Measurements from ENCODE around the gene GLIPR1L2. TPM values are rescaled to one million over a fixed set of nuclear protein-coding genes. Genes with fewer than 3 reads are reported as not detected.

GLIPR1L2 gene
- total RNA-seq, 1 experiment from 2014 or later: not detected

DNA sequence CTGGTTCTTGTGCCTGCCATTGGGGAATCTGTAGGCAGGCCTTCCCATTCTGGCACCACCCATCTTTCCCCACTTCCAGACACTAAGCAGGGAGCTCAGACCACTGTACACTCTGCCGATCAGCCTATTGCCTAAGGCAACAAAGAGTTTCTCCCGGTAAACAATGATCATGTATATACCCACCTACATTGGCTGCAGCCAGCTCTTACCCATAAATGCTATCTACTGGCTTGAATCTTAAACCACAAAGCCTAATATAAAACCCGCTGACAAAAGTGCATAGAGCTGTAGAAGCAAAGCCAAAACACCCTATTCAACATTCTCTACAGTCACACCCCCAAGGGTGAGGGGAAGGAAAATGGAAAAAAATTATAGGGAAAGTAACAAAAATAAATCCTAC is 68.9 kb downstream of the GLIPR1L2 start:
- ATAC-seq (no peak; the same call in 1 of the 2 replicates), DNase-seq (no peak)
- Histone ChIP-seq H3K4me3 (ENCODE audit: low read length) (no peak overlapping the region), H3K36me3 (ENCODE audit: low read depth, low read length) (no peaks in the 10 kb centered on the region), H3K27ac (ENCODE audit: low read length) (no peak overlapping the region), H3K27me3 (ENCODE audit: low read length) (no peaks in the 10 kb centered on the region), H4K20me1 (ENCODE audit: low read length) (no peaks in the 10 kb centered on the region), H2AFZ (ENCODE audit: low read length) (no peak overlapping the region), H3K9me3 (ENCODE audit: low read length) (peaks cover 14% of the 10 kb centered on the region), H3K4me1 (ENCODE audit: insufficient read depth, low read length) (peaks cover 11% of the 10 kb centered on the region), H3K9me2 (replicated peaks; ENCODE audit: low read length) (no peaks in the 10 kb centered on the region), H3F3A (ENCODE audit: low read length, unreplicated experiment) (no peaks in the 10 kb centered on the region), H3K4me2 (ENCODE audit: low read length) (0 out of 2 replicates have a peak overlapping the region, but pooled peaks have one; percentile 10), H3K79me2 (ENCODE audit: low read length) (no peaks in the 10 kb centered on the region), H3K9ac (ENCODE audit: low read length) (no peak overlapping the region)
- ChIA-PET POLR2A (ENCODE audit: unreplicated experiment) (no interaction called here), CTCF (no interaction called here)
- BruUV-seq (replicated peaks): no TSS peak
- TF ChIP-seq EZH2 (IDR thresholded peaks at IDR 0.05; ENCODE audit: low read length, unreplicated experiment): no peak
- no peak for TF ChIP-seq EZH2phosphoT487 (IDR thresholded peaks at IDR 0.05; ENCODE audit: borderline replicate concordance, low read length)
- no peak for TF ChIP-seq CTCF (conservative IDR thresholded peaks at IDR 0.05; ENCODE audit: low read depth, low read length)
- intact Hi-C loops (cut with micrococcal nuclease): no loop called here

- no peak for TF ChIP-seq EZH2 (IDR thresholded peaks at IDR 0.05; ENCODE audit: low read length, unreplicated experiment)
- TF ChIP-seq EZH2phosphoT487 (IDR thresholded peaks at IDR 0.05; ENCODE audit: borderline replicate concordance, low read length): no peak
- no peak for TF ChIP-seq CTCF (conservative IDR thresholded peaks at IDR 0.05; ENCODE audit: low read depth, low read length)
- H3F3A ChIP-seq (ENCODE audit: low read length, unreplicated experiment): no peaks in the 10 kb centered on the region
- H2AFZ ChIP-seq (ENCODE audit: low read length): no peak overlapping the region
- DNase-seq (peak; percentile 25), ATAC-seq (no peak)
- no peak overlapping the region for H3K4me3 ChIP-seq (ENCODE audit: low read length)
- 0 out of 2 replicates have a peak overlapping the region, but pooled peaks have one; percentile 10 for H3K4me2 ChIP-seq (ENCODE audit: low read length)
- no peaks in the 10 kb centered on the region for H3K27me3 ChIP-seq (ENCODE audit: low read length)
- no TSS peak for BruUV-seq (replicated peaks)
- no peak overlapping the region for H3K27ac ChIP-seq (ENCODE audit: low read length)
- no peaks in the 10 kb centered on the region for H3K79me2 ChIP-seq (ENCODE audit: low read length)
- CTCF ChIA-PET: no interaction called here
- H3K9me2 ChIP-seq (replicated peaks; ENCODE audit: low read length): no peaks in the 10 kb centered on the region
- peaks cover 11% of the 10 kb centered on the region for H3K4me1 ChIP-seq (ENCODE audit: insufficient read depth, low read length)
- intact Hi-C loops (cut with micrococcal nuclease): no loop called here
- no peaks in the 10 kb centered on the region for H4K20me1 ChIP-seq (ENCODE audit: low read length)
- no peaks in the 10 kb centered on the region for H3K36me3 ChIP-seq (ENCODE audit: low read depth, low read length)
- no peak overlapping the region for H3K9ac ChIP-seq (ENCODE audit: low read length)
- POLR2A ChIA-PET (ENCODE audit: unreplicated experiment): no interaction called here
- H3K9me3 ChIP-seq (ENCODE audit: low read length): peaks cover 14% of the 10 kb centered on the region
These were observed 69.3 kb downstream of the GLIPR1L2 start for GRCh38 chr12:75460204-75460603.

DNA sequence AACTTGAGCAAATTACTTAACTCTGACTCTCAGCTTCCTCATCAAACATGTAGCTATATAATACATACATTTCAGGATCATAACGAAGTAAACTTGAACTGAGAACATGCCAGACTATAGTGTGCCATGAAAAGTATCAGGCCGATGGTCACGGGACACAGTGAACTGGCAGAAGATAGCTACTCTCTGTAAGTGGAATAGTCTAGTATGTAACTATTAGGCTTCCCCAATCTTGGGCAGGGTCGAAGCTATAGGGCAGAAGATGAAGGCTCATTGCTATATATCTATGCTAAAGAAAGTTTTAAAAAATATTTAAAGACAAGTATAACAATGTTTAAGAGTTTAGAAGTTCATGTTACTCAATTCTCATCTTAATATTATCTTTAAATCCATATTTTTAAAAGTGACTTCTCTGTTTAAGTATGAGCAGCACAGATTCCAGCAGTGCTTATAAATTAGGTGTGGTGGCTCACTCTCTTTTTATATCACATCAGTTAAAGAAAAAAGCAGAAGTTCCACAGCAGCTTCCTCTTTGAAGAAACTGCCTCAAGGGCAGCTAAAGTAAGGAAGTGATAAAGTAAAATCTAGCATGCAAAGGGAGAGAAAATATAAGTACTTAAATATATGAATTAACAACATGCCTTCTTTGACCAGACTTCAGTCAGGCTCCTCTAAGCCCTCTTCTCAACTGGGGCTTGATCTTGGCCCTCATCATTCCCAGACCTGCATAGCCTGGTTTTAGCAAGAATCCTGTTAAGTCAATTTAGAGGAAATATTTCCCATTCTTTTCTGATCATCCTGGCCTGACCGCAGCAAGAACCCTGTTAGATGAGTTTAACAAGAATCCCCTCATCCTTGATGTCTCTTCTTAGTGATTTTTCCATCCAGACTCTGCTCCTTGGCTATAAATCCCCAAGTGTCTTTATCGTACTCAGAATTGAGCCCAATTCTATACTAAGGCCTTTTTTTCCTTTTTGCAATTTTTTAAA is 81.3 kb downstream of the GLIPR1L2 start:
- Histone ChIP-seq H2AFZ (ENCODE audit: low read length) (no peak overlapping the region), H3K9me2 (replicated peaks; ENCODE audit: low read length) (no peaks in the 10 kb centered on the region), H3K36me3 (ENCODE audit: low read depth, low read length) (no peaks in the 10 kb centered on the region), H3K4me1 (ENCODE audit: insufficient read depth, low read length) (no peaks in the 10 kb centered on the region), H3K4me3 (ENCODE audit: low read length) (no peak overlapping the region), H3K79me2 (ENCODE audit: low read length) (no peaks in the 10 kb centered on the region), H3K27me3 (ENCODE audit: low read length) (no peaks in the 10 kb centered on the region), H4K20me1 (ENCODE audit: low read length) (no peaks in the 10 kb centered on the region), H3K4me2 (ENCODE audit: low read length) (no peak overlapping the region), H3K9ac (ENCODE audit: low read length) (no peak overlapping the region), H3K27ac (ENCODE audit: low read length) (no peak overlapping the region), H3K9me3 (ENCODE audit: low read length) (no peaks in the 10 kb centered on the region), H3F3A (ENCODE audit: low read length, unreplicated experiment) (no peaks in the 10 kb centered on the region)
- BruUV-seq (replicated peaks): no TSS peak
- ChIA-PET POLR2A (ENCODE audit: unreplicated experiment) (no interaction called here), CTCF (no interaction called here)
- TF ChIP-seq CTCF (conservative IDR thresholded peaks at IDR 0.05; ENCODE audit: low read depth, low read length): no peak
- no peak for TF ChIP-seq EZH2 (IDR thresholded peaks at IDR 0.05; ENCODE audit: low read length, unreplicated experiment)
- no peak for TF ChIP-seq EZH2phosphoT487 (IDR thresholded peaks at IDR 0.05; ENCODE audit: borderline replicate concordance, low read length)
- no peak for DNase-seq
- intact Hi-C loops (cut with micrococcal nuclease): no loop called here
- ATAC-seq: no peak

All from PC-3 (cell line).